SK-N-SH treated with all-trans-retinoic acid at 6 μM for 48 hours (cell line): Measurements from ENCODE around the gene MAST4.

Experiments used
- ATAC-seq: fragments of 200-7000 bp; cut with Tn5 transposase; 3 replicates; pipeline ENCODE4 v1.9.1; 2020; ENCODE audit warnings: mild to moderate bottlenecking, moderate library complexity
- ARNTL ChIP-seq: fragments of 450-650 bp; formaldehyde crosslinking; IDR thresholded peaks from 2 replicates; pipeline ENCODE4 v1.5.0; 2020; ENCODE audit warnings: low read depth, mild to moderate bottlenecking, moderate library complexity, borderline replicate concordance
- BACH2 ChIP-seq: fragments of 250-450 bp; sonication (Bioruptor Pico); IDR thresholded peaks from 2 replicates; pipeline ENCODE4 v1.9.0; 2021; ENCODE audit warnings: mild to moderate bottlenecking, borderline replicate concordance
- CSDC2 ChIP-seq: fragments of 250-450 bp; sonication (Bioruptor Pico); IDR thresholded peaks from 2 replicates; pipeline ENCODE4 v1.5.0; 2020; ENCODE audit warnings: mild to moderate bottlenecking, moderate library complexity
- ESRRG ChIP-seq: fragments of 250-450 bp; sonication (Bioruptor Pico); IDR thresholded peaks from 2 replicates; pipeline ENCODE4 v1.6.1; 2021; ENCODE audit warnings: mild to moderate bottlenecking
- GLIS3 ChIP-seq: fragments of 250-450 bp; sonication (Bioruptor Pico); IDR thresholded peaks from 2 replicates; pipeline ENCODE4 v1.5.0; 2020; ENCODE audit warnings: mild to moderate bottlenecking, moderate library complexity
- ISL1 ChIP-seq: fragments of 250-450 bp; sonication (Bioruptor Pico); IDR thresholded peaks from 2 replicates; pipeline ENCODE4 v2.1.2; 2022; ENCODE audit warnings: mild to moderate bottlenecking, moderate library complexity
- OSR1 ChIP-seq: fragments of 250-450 bp; sonication (Bioruptor Pico); IDR thresholded peaks from 2 replicates; pipeline ENCODE4 v1.8.0; 2022; ENCODE audit warnings: moderate library complexity, mild to moderate bottlenecking, inconsistent platforms
- PPARA ChIP-seq: fragments of 250-450 bp; sonication (Bioruptor Pico); IDR thresholded peaks from 2 replicates; pipeline ENCODE4 v1.5.0; 2020; ENCODE audit warnings: mild to moderate bottlenecking, borderline replicate concordance
- RARB ChIP-seq: fragments of 250-450 bp; sonication (Bioruptor Pico); IDR thresholded peaks from 2 replicates; pipeline ENCODE4 v1.8.0; 2021; ENCODE audit warnings: mild to moderate bottlenecking, moderate library complexity
- SNAI2 ChIP-seq: fragments of 250-450 bp; sonication (Bioruptor Pico); IDR thresholded peaks from 2 replicates; pipeline ENCODE4 v1.5.0; 2020; ENCODE audit warnings: mild to moderate bottlenecking, moderate library complexity
- TOX ChIP-seq: fragments of 250-450 bp; sonication (Bioruptor Pico); IDR thresholded peaks from 2 replicates; pipeline ENCODE4 v1.8.0; 2021; ENCODE audit warnings: mild to moderate bottlenecking, moderate library complexity, borderline replicate concordance
- ZC3H10 ChIP-seq: fragments of 250-450 bp; sonication (Bioruptor Pico); IDR thresholded peaks from 2 replicates; pipeline ENCODE4 v1.5.1; 2021; ENCODE audit warnings: mild to moderate bottlenecking, moderate library complexity
- ZFP3 ChIP-seq: fragments of 250-450 bp; sonication (Bioruptor Pico); IDR thresholded peaks from 2 replicates; pipeline ENCODE4 v1.5.0; 2020; ENCODE audit warnings: mild to moderate bottlenecking, moderate library complexity
- ZFP30 ChIP-seq: fragments of 450-650 bp; formaldehyde crosslinking; IDR thresholded peaks from 2 replicates; pipeline ENCODE4 v1.5.0; 2022; ENCODE audit warnings: mild to moderate bottlenecking, moderate library complexity
- ZNF8 ChIP-seq: fragments of 450-650 bp; formaldehyde crosslinking; IDR thresholded peaks from 2 replicates; pipeline ENCODE4 v1.5.0; 2020; ENCODE audit warnings: mild to moderate bottlenecking, moderate library complexity
- TF ChIP-seq, protein P1 (sequence below): fragments of 250-450 bp; sonication (Bioruptor Pico); IDR thresholded peaks from 2 replicates; pipeline ENCODE4 v1.8.0; 2021; ENCODE audit warnings: low read depth, mild to moderate bottlenecking, moderate library complexity, borderline replicate concordance
- TF ChIP-seq, protein P2 (sequence below): fragments of 250-450 bp; sonication (Bioruptor Pico); IDR thresholded peaks from 2 replicates; pipeline ENCODE4 v1.5.1; 2021; ENCODE audit warnings: mild to moderate bottlenecking, moderate library complexity
- TF ChIP-seq, protein P3 (sequence below): fragments of 250-450 bp; sonication (Bioruptor Pico); IDR thresholded peaks from 2 replicates; pipeline ENCODE4 v1.8.0; 2020; ENCODE audit warnings: mild to moderate bottlenecking, moderate library complexity, borderline replicate concordance
- TF ChIP-seq, protein P4 (sequence below): fragments of 250-450 bp; sonication (Bioruptor Pico); IDR thresholded peaks from 2 replicates; pipeline ENCODE4 v1.5.1; 2020; ENCODE audit warnings: low read depth, mild to moderate bottlenecking, moderate library complexity

The MAST4 gene

DNA sequence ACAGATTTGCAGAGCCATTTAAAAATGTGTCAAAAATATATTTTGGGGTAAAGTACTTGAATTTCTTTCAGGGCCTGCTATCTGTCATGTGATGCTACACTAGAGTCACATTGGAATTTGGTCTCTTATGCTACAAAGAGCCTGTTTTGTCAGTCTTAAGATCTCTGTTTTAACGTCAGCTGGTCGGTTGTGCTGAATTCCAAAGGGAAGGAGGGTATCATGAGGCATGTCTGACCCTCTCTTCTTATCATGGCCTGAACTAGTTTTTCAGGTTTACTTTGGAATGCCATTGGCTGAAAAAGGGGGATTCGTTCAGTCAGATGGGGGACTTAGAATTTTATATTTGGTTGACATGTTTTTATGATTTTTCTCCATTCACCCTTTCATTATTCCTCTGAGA lies 309.8 kb downstream of the MAST4 start:
- no peak for ATAC-seq
- TF ChIP-seq RARB (CRISPR knock-in tag) (no peak), ZC3H10 (CRISPR knock-in tag) (no peak), ZNF8 (no peak), ESRRG (CRISPR knock-in tag) (no peak), BACH2 (CRISPR knock-in tag) (no peak), ISL1 (no peak), ZFP3 (CRISPR knock-in tag) (no peak), CSDC2 (CRISPR knock-in tag) (no peak), TOX (CRISPR knock-in tag) (no peak), PPARA (CRISPR knock-in tag) (no peak), OSR1 (no peak), ZFP30 (no peak), GLIS3 (no peak), ARNTL (no peak), SNAI2 (CRISPR knock-in tag) (no peak)
- TF ChIP-seq, protein P1, sequence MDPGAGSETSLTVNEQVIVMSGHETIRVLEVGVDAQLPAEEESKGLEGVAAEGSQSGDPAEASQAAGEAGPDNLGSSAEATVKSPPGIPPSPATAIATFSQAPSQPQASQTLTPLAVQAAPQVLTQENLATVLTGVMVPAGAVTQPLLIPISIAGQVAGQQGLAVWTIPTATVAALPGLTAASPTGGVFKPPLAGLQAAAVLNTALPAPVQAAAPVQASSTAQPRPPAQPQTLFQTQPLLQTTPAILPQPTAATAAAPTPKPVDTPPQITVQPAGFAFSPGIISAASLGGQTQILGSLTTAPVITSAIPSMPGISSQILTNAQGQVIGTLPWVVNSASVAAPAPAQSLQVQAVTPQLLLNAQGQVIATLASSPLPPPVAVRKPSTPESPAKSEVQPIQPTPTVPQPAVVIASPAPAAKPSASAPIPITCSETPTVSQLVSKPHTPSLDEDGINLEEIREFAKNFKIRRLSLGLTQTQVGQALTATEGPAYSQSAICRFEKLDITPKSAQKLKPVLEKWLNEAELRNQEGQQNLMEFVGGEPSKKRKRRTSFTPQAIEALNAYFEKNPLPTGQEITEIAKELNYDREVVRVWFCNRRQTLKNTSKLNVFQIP (CRISPR knock-in tag), result no peak
- TF ChIP-seq, protein P2, sequence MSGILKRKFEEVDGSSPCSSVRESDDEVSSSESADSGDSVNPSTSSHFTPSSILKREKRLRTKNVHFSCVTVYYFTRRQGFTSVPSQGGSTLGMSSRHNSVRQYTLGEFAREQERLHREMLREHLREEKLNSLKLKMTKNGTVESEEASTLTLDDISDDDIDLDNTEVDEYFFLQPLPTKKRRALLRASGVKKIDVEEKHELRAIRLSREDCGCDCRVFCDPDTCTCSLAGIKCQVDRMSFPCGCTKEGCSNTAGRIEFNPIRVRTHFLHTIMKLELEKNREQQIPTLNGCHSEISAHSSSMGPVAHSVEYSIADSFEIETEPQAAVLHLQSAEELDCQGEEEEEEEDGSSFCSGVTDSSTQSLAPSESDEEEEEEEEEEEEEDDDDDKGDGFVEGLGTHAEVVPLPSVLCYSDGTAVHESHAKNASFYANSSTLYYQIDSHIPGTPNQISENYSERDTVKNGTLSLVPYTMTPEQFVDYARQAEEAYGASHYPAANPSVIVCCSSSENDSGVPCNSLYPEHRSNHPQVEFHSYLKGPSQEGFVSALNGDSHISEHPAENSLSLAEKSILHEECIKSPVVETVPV (CRISPR knock-in tag), result no peak
- TF ChIP-seq, protein P3, sequence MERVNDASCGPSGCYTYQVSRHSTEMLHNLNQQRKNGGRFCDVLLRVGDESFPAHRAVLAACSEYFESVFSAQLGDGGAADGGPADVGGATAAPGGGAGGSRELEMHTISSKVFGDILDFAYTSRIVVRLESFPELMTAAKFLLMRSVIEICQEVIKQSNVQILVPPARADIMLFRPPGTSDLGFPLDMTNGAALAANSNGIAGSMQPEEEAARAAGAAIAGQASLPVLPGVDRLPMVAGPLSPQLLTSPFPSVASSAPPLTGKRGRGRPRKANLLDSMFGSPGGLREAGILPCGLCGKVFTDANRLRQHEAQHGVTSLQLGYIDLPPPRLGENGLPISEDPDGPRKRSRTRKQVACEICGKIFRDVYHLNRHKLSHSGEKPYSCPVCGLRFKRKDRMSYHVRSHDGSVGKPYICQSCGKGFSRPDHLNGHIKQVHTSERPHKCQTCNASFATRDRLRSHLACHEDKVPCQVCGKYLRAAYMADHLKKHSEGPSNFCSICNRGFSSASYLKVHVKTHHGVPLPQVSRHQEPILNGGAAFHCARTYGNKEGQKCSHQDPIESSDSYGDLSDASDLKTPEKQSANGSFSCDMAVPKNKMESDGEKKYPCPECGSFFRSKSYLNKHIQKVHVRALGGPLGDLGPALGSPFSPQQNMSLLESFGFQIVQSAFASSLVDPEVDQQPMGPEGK (CRISPR knock-in tag), result no peak
- TF ChIP-seq, protein P4, sequence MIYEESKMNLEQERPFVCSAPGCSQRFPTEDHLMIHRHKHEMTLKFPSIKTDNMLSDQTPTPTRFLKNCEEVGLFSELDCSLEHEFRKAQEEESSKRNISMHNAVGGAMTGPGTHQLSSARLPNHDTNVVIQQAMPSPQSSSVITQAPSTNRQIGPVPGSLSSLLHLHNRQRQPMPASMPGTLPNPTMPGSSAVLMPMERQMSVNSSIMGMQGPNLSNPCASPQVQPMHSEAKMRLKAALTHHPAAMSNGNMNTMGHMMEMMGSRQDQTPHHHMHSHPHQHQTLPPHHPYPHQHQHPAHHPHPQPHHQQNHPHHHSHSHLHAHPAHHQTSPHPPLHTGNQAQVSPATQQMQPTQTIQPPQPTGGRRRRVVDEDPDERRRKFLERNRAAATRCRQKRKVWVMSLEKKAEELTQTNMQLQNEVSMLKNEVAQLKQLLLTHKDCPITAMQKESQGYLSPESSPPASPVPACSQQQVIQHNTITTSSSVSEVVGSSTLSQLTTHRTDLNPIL (CRISPR knock-in tag), result no peak

DNA sequence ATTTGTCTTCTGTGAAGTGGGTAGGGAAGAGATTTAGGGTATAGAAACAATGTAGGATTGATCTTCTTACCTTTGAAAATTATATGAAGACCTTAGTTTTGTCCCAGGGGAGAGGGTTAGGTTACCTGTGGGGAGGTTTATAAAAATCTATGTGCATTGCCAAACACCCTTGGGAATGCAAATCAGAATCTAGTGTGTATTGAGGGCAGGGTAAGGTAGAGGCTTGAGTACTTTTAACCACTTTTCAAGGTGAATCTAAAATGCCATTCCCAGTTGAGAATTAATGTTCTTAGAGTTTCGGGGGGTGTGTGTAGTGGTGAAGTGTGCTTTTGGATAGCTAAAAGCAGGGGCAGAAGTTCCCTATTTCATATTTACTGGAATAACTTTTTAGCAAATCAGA lies 312.0 kb downstream of the MAST4 start:
- ATAC-seq, result no peak
- TF ChIP-seq CSDC2 (CRISPR knock-in tag) (no peak), ESRRG (CRISPR knock-in tag) (no peak)
- TF ChIP-seq, protein P4 (CRISPR knock-in tag), result no peak
- TF ChIP-seq, protein P1 (CRISPR knock-in tag), result no peak

DNA sequence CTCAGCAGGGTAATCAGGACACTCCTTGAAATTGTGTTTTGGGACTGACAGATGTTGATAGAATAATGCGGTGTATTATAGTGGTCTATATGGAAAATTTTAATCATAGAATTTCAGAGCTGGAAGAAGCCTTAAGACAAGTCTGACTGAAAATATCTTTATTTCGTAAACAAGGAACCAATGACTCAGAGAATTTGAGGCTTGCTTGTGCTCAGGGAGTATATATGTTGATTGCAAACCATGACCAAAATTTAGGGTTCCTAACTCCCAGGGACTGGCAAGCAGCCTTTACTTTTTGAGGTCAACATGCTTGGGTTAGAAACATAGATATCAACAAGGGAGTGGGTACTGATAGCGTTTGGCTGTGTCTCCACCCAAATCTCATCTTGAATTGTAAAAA lies 313.2 kb downstream of the MAST4 start:
- no peak for ATAC-seq
- TF ChIP-seq ESRRG (CRISPR knock-in tag) (no peak), CSDC2 (CRISPR knock-in tag) (no peak), ZNF8 (no peak), TOX (CRISPR knock-in tag) (no peak), ZFP30 (no peak), BACH2 (CRISPR knock-in tag) (no peak), ARNTL (no peak), ISL1 (no peak)
- TF ChIP-seq, protein P1 (CRISPR knock-in tag), result no peak
- TF ChIP-seq, protein P3 (CRISPR knock-in tag), result no peak
- TF ChIP-seq, protein P2 (CRISPR knock-in tag), result no peak
- TF ChIP-seq, protein P4 (CRISPR knock-in tag), result no peak
- TF ChIP-seq, all 23 proteins: peak for 0
